LoVo (cell line): Measurements from ENCODE around the gene SLC34A3.

Experiments
- DNase-seq: peaks from one replicate; pipeline ENCODE4 v3.0.0-alpha.2; 2016; ENCODE audit warnings: low spot score

Gene SLC34A3

DNA sequence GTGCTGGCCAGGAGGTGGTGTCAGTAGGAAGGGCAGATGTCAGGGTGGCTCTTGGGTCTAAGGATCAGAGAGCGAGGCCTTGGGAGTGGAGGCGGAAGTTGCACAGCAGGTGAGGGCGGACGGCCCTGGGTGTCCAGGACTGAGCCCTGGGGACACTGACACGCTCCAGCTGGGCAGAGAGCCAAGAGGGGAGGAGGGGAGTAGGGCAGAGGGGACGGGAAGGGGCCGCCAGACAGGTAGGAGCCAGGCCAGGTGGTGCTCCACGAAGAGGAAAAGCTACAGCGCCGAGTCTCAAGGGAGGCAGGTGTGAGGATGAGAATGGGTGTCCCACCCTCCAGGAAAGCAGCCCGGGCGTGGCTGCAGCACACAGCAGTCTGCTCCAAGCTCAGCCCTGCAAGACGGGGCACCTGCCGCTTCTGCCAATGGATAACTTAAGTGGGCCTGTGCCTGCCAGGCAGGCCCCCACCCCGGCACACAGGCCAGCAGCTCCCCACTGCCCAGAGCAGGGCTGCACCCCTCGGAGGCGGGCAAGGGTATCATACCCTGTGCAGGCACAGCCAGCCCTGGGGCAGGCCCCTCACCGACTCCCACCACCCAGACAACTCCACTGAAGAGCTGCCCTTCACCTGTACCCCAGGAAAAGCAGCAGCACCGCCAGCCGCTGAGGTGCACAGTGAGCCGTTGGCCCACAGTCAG is 35.0 kb upstream of the SLC34A3 start:
- no peak for DNase-seq

DNA sequence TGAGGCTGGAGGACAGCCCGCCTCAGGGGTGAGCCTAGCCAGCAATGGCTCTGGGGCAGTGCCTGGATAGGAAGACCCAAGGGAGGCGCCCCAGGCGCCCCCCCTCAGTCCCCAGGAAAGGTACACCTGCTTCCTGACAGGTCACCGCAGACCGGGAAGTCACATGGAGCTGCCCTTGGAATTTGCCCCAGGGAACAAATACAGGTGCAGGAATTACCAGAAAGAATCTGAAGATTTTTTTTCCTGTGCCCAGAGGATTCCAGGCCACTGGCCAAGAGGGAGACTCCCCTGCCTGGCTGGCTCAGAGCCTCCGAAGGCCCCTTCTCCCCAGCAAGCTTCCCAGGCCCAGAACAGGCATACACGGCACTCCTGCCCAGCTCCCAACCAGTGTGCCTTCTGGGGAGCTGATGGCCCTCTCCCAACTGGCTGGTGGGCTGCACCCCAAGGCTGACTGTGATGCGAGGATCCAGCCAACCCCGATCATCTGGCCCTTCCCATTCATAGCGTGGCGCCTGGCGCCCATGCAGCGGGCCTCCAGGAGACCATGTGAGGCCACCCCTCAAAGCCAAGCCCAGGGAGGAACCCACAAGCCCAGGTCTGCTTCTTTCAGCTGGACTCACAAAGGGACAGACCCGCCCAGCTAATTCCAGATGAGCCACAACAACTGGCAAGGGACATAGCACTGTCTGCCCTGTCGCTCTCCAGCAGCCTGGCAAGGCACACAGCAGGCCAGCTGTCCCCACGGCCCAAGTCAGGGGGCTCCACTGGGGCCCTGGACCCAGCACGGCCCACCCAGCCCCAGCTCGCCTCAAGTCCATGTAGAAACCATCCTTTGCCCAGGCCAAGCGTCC is 32.4 kb upstream of the SLC34A3 start:
- peak; percentile 48 for DNase-seq

DNA sequence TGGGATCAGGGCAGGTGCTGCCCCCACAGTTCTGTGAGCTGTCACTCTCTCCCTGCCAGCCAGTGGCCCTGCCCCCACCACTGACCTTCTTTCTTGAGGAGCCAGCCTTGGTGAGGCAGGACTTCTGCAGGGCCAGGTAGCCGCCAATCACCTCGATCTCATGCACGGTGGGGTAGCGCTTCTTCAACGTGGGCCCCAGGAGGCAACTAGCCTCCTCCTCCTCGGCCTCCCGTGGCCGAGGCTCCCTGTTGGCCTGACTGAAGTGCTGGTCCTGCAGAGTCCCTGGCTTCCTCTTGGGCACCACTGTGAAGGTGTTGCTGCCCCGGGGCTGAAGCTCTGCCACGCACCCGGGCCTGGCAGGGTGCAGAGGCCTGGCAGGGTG is 31.8 kb upstream of the SLC34A3 start:
- DNase-seq = no peak

DNA sequence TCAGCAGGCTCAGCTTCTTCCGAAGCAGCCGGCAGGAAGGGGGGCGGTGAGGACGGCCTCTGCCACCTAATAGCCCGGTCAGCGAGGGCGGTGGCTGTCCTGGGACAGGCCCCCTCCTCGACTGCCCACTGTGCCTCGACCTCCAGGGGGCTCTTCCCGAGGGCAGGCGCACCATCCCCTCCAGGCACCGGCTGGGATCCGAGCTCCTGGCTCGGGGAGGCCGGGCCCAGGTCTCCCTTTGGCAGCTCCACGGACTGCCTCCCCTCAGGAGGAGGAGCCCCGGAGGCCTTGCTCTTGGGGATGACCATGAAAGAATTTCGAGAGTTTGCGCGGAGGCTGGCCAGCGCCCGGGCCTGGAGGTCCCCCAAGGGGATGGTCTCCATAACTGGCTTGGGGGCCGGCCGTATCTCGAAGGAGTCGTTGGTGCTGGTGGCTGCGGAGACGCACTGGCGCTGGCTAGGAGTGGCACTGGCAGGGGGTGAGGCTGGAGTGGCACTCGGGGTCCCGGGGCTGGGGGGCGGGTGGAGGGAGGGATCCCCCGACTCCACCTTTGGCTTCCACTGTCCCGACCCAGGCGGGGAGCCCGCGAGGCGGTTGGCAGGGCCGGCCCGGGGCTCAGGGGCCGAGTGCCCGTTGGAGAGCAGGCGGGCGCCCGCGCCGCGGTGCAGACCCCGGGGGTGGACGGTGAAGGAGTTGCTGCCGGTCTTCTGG is 31.1 kb upstream of the SLC34A3 start:
- DNase-seq = no peak

DNA sequence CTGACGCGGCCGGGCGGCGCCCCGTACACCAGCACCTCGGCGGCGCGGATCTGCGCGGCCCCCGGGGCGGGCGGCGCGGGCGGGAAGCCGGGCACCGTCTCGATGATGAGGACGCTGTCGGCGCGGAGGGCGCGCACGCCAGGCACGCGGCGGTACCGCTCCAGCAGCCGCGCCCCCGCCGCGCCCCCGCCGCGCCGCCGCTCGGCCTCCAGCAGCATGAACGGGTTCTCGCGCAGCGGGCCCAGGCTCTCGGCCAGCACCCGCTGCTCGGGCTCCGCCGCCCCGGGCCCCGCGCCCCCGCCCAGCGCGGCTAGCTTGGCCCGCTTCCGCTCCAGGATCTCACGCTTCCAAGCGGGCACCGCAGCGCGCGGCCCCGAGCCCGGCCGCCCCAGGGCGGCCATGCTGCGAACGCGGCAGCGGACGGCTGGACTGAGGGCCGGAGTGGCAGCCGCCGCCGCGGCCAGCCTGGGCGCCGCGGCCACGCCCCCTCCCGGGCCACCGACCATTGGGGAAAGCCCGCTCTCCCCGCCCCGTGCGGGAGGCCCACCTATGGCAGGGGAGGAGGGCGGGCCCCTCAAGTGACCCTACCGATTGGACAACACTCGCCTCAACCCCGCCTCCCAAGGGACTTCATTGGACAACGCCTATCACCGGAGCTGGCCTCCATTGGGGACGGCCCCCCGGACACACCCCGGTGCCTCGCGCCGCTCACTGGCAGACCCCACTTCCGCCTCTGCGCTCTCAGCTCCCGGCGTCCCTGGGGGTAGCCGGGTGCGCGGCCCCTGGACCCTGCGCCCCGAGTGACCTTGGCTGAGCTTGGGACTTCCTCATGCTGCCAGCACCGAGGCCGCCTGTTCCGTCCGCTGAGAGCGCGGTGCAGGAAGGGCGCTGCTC is 30.1 kb upstream of the SLC34A3 start, which contains the start of gene TPRN:
TSS of gene TPRN (minus strand) at position 431 of the 894 bp plus-strand sequence. CDS start at position 401, 30 bp downstream.
- DNase-seq = peak; percentile 98

DNA sequence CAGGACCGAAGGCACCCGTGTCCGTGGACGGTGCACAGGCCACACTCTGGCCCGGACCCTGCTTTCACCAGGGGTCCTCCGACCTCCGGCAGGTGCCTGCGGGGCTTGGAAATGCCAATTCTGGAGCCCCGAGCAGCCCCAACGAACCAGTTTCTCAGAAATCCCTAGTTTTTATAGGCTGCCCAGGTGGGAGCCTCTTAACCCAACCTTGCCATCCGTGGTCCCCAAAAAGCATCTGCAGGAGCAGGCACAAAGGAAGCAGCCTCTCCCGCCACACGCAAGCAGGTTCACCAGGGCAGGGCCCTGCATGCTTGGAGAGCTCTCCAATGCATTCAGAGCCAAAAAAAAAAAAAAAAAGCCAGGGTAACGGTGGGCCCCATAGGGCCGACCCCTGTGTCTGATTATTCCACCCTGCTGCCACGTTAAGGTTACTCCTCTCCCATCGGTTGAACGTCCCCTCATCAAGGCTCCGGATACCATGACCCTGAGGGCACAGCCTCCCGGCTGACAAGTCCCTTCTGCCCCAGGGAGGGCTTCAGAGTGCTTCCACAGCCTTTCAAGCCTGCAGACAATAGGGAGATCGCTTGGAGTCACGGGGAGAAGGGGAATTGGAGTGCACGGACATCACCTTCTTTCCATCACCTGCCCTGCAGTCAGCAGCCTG is 29.4 kb upstream of the SLC34A3 start:
- DNase-seq = no peak

DNA sequence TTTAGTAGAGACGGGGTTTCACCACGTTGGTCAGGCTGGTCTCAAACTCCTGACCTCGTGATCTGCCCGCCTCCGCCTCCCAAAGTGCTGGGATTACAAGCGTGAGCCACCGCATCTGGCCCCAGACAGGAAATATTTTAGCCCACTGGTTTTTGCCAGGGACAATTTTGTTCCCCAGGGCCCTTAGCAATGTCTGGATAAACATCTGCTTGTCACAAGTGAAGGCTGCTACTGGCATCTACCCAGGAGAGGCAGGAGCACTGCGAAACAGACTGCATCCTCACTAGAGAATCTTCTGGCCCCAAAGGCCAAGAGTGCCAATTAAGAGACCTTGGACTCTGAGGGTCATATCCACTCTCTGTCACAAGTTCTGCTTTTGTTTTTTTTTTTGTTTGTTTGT is 27.7 kb upstream of the SLC34A3 start:
- no peak for DNase-seq

DNA sequence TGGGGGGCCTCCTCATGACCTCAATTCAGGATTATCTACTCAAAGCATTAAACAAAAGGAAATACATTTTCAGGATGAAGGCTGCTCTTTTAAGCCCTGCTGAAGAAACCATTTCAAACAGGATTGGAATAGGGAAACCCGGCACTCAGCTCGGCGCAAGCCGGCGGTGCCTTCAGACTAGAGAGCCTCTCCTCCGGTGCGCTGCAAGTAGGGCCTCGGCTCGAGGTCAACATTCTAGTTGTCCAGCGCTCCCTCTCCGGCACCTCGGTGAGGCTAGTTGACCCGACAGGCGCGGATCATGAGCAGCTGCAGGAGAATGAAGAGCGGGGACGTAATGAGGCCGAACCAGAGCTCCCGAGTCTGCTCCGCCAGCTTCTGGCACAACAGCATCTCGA is 26.0 kb upstream of the SLC34A3 start:
- no peak for DNase-seq

DNA sequence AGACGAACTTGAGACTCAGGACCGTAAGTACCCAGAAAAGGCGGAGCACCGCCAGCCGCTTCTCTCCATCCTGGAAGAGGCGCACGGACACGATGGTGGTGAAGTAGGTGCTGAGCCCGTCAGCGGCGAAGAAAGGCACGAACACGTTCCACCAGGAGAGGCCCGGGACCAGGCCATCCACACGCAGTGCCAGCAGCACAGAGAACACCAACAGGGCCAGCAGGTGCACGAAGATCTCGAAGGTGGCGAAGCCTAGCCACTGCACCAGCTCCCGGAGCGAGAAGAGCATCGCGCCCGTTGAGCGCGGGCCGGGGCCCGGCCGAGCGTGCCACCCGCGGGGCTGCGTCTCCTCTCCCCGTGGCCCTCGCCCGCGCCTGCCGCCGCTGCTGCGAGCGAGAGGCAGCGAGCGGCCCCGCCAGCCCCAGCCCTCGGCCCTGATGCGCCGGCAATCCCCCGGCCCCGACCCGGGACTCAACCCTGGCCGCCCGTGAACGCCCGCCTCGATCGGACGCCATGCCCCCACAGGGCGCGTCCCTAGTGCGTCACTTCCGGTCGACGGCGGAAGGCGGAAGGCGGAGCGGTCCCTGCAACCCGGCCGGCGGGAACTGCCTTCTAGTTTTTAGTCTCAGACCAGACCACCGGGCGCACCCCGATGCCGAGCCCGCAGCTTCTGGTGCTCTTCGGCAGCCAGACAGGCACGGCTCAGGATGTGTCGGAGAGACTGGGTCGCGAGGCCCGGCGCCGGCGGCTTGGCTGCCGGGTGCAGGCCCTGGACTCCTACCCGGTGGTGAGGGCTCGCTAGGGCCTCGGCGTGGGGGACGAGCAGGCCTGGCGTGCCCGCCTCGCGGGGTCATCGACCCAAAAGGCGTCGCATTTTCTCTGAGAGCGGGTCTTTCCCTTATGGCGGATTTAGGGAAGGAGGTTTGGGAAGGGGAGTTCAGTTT is 25.3 kb upstream of the SLC34A3 start, which contains the start of the genes NDOR1 and TMEM203:
TSS of gene NDOR1 (plus strand) at position 575 of the 944 bp plus-strand sequence. CDS start at position 653, 78 bp downstream.
TSS of gene TMEM203 (minus strand) at position 523 of the 944 bp plus-strand sequence. CDS start at position 289, 234 bp downstream.
- peak; percentile 87 for DNase-seq

DNA sequence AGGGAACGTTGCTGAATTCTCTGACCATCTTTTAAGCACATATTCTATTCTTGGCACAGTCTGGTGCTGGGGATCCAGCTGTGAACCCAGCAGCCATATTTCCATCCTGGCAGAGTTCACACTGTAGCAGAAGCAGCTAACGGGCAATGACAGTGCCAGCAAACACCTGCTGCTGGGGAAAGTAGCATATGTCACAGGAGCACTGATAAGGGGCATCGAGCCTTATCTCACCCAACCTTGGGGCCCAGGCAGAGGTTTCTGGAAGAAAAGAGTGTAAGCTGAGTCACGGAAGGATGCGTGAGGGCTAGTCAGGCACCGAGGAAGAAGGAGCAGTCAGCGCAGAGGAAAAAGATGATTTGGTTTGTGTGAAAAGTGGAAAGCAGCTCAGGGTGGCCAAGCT is 24.1 kb upstream of the SLC34A3 start:
- no peak for DNase-seq

DNA sequence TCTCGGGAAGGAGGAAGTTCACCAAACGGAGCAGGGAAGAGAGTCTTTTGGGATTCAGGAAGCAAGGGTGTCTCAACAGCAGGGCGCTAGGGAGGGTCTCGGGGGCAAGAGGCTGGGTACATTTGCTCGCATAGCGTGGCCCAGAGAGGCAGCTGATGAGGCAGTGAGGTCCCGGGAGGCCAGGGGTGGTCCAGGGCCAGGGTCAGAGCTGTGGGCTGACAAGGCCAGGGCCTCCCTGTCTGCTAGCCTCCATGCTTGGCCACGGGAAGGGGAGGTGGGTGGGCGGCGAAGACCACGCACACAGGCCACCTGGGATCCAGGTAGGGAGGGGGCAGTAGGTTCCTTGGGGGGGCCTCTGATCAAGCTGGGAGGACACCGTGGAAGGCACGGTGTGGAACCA is 19.2 kb upstream of the SLC34A3 start:
- DNase-seq = no peak

DNA sequence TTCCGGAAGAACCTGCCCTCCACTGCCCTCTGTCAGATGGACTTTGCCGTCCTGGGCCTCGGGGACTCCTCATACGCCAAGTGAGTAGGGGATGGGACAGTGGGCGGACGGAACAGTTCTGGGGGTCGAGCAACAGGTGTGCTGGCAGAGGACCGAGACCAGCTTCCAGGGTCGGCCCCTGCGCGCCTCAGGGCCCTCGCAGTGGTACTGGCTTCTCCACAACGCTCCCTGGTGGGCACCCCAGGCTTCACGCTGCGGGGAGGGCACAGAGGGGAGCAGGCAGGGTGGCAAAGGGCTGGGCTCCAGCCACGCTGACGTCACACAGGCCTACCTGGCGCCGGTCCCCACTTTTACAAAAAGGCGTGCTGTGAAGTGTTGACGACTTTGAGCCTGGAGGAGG is 18.2 kb upstream of the SLC34A3 start:
- no peak for DNase-seq

DNA sequence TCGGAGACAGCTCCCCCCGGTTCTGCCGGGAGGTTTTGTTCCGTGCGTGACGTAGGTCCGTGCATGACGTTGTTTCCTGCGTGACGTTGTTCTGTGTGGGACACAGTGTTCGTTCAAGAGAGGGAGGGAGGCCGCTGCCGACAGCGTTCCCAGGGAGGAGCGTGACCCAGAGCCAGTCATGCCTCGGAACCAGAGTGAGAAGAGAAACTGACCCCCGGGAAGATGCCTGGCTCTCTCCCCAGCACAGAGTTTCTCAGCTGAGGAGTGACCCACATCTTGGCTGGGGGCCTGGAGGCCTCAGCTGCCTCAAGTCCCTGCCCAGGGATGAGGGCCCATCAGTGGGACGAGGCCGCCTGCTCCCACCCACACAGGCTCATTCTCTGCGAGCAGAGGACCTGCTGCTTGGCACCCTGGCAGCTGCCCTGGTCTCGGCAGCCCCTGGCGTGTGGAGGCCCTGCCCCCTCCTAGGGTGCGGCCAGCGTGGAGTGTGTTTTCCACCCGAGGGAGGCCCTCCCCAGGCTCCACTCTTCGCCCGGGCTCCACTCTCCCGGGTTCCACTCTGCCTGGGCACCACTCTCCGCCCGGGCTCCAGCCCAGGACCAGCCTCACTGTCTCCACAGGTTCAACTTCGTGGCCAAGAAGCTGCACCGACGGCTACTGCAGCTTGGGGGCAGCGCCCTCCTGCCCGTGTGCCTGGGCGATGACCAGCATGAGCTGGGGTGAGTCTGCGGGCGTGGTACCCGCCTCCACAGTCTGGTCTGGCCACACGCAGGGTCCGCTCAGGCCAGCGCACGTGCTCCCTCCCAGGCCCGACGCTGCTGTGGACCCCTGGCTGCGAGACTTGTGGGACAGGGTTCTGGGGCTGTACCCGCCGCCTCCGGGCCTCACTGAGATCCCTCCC is 17.3 kb upstream of the SLC34A3 start:
- DNase-seq = no peak

DNA sequence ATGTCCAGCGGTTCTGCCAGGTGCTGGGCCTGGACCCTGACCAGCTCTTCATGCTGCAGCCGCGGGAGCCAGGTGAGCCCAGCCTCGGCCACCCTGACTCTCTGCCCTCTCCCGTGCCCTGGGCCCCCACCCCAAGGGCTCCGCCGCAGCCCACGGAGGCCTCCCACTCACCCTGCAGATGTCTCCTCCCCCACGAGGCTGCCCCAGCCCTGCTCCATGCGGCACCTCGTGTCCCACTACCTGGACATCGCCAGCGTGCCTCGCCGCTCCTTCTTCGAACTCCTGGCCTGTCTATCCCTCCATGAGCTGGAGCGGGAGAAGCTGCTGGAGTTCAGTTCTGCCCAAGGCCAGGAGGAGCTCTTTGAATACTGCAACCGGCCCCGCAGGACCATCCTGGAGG is 16.1 kb upstream of the SLC34A3 start:
- no peak for DNase-seq

DNA sequence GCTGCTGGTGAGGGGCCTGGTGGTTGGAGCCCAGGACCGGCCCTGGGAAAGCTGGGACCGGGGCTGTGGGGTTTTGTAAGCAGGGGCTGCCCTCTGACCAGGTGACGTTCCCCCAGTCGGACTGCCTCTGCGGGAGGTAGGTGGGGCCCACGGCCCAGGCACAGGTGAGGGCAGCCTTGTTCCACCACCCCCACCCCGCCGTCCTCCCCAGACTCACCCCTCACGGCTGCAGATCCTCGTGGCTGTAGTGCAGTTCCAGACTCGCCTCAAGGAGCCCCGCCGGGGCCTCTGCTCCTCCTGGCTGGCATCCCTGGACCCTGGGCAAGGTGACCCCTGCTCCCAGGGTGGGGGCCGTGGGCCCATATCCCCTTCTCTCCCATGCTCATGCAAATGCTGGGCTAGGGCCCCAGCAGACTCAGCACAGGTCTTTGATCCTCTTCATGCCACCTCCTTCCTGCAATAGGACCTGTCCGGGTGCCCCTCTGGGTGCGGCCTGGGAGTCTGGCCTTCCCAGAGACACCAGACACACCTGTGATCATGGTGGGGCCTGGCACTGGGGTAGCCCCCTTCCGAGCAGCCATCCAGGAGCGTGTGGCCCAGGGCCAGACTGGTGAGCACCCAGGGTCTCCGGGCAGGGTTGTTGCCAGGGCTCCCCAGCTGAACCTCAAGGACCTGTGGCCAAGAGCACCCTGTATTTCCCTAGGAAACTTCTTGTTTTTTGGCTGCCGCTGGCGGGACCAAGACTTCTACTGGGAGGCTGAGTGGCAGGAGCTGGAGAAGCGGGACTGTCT is 15.3 kb upstream of the SLC34A3 start:
- no peak for DNase-seq

DNA sequence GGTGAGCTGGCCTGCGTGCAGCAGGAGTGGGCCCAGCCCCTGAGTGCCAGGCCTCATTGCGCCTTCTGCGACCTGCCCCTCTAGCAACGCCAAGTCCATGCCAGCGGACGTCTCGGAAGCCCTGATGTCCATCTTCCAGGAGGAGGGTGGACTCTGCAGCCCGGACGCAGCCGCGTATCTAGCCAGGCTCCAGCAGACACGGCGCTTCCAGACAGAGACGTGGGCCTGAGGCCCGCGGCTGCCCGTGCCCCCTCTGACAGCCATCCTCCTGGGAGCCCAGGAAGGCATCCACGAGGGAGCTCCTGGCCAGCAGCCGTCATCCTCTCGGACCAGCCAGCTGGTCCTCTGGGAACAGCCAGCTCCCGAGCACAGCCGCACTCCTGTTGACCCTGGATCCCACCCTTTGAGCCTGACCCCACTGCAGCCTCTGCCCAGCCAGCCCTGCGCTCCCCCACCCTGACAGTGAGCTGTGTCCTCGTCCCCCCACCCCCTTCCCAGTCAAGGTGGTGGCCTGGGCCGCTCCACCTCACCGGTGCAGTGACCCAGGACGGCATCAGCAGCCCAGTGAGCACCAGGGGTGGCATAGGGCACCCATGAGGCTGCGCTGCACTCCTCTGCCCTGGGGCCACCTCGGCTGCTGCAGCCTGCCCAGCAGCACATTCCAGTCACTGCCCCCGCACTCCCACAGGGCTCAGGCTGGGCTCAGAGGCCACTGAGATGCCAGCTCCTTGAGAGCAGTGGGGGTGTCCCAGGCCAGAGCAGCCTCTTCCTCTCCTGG is 14.3 kb upstream of the SLC34A3 start:
- DNase-seq = no peak
